Spleen (tissue), 7 donors: ENCODE measurements around the gene CSGALNACT2.

ENCODE experiments used
- POLR2AphosphoS5 ChIP-seq, 3 donors: sonication (generic); formaldehyde crosslinking; IDR thresholded peaks; one replicate each; pipeline ENCODE4 v1.5.1; 2017; ENCODE audit warnings: antibody characterized with exemption in 3 of 3
- TF ChIP-seq, protein P1 (sequence below), 11 experiments: fragments of 200-600 bp in 7 of 11; fragments of 450-650 bp in 4 of 11; sonication (generic) in 4 of 11; IDR thresholded peaks in 8 of 11; conservative IDR thresholded peaks in 3 of 11; 1 replicate in 7 of 11; 2 replicates in 4 of 11; pipeline versions ENCODE4 v1.4.0 to v1.8.0; 2016 to 2021; ENCODE audit warnings: antibody characterized with exemption in 11 of 11, inconsistent platforms in 4 of 11, mild to moderate bottlenecking in 1 of 11
- donor health status: DM: no; HTN: no; CAD: no; lungs with moderate emphysema.
- donor health status: DM: no; HTN: no; CAD: no.
- donor health status: DM: no; HTN: no; CAD: no.

DNA sequence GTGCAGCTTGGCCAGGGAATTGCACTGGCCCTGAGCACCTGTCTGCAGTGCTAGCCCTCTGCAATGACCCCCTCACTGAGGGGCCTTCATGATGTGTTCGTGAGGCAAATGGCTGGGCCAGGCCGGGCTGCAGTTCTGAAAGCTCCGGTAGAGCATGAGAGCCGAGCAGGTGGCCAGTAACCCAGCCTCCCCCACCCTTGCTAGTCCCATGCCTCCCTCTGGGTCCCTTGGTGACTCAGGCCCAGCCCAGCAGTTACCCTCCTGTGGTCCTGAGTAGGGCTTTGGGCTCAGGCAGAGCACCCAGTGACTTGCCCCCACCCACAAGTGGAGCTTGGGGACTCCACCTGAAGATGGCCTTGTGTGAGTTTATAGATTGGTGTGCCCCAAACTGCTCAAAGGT is 16.1 kb upstream of the CSGALNACT2 start:
- TF ChIP-seq, protein P1, sequence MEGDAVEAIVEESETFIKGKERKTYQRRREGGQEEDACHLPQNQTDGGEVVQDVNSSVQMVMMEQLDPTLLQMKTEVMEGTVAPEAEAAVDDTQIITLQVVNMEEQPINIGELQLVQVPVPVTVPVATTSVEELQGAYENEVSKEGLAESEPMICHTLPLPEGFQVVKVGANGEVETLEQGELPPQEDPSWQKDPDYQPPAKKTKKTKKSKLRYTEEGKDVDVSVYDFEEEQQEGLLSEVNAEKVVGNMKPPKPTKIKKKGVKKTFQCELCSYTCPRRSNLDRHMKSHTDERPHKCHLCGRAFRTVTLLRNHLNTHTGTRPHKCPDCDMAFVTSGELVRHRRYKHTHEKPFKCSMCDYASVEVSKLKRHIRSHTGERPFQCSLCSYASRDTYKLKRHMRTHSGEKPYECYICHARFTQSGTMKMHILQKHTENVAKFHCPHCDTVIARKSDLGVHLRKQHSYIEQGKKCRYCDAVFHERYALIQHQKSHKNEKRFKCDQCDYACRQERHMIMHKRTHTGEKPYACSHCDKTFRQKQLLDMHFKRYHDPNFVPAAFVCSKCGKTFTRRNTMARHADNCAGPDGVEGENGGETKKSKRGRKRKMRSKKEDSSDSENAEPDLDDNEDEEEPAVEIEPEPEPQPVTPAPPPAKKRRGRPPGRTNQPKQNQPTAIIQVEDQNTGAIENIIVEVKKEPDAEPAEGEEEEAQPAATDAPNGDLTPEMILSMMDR (IDR thresholded peaks at IDR 0.05 in 8 of 11, conservative IDR thresholded peaks at IDR 0.05 in 3 of 11), result no peak
- TF ChIP-seq POLR2AphosphoS5 (IDR thresholded peaks at IDR 0.05), result no peak
